Smooth muscle cell (in vitro differentiated cells): ENCODE measurements around the gene QRFPR. TPM values are rescaled to one million over a fixed set of nuclear protein-coding genes. Genes with fewer than 3 reads are reported as not detected.

Source experiments
- DNase-seq: peaks from one replicate; lab custom pipeline; 2025; ENCODE audit not compliant: unreplicated experiment; lab: John Stamatoyannopoulos, UW
- H2AFZ ChIP-seq: fragments of 200-600 bp; sonication (generic); 2 replicates; pipeline ENCODE4 v1.6.0; 2016; ENCODE audit warnings: antibody characterized with exemption, low read depth, mild to moderate bottlenecking
- H3F3A ChIP-seq: fragments of 200-600 bp; sonication (generic); 2 replicates; pipeline ENCODE4 v1.6.0; 2017; ENCODE audit warnings: antibody characterized with exemption, low read depth
- H3K27ac ChIP-seq: fragments of 200-600 bp; sonication (generic); 2 replicates; pipeline ENCODE4 v1.5.1; 2016; ENCODE audit warnings: low read depth, mild to moderate bottlenecking
- H3K27me3 ChIP-seq: fragments of 200-600 bp; sonication (generic); 2 replicates; pipeline ENCODE4 v1.6.1; 2016; ENCODE audit warnings: low read depth, mild to moderate bottlenecking
- H3K36me3 ChIP-seq: fragments of 200-600 bp; sonication (generic); 2 replicates; pipeline ENCODE4 v1.5.1; 2016; ENCODE audit warnings: low read depth
- H3K4me1 ChIP-seq: fragments of 200-600 bp; sonication (generic); 2 replicates; pipeline ENCODE4 v1.5.1; 2016; ENCODE audit warnings: low read depth
- H3K4me2 ChIP-seq: fragments of 200-600 bp; sonication (generic); 2 replicates; pipeline ENCODE4 v1.6.0; 2016; ENCODE audit warnings: mild to moderate bottlenecking
- H3K4me3 ChIP-seq: fragments of 200-600 bp; sonication (generic); 2 replicates; pipeline ENCODE4 v1.5.1; 2016; ENCODE audit warnings: mild to moderate bottlenecking
- H3K79me2 ChIP-seq: fragments of 200-600 bp; sonication (generic); 2 replicates; pipeline ENCODE4 v1.6.0; 2016; ENCODE audit warnings: low read depth, mild to moderate bottlenecking
- H3K9ac ChIP-seq: fragments of 200-600 bp; sonication (generic); 2 replicates; pipeline ENCODE4 v1.6.0; 2016; ENCODE audit warnings: low read depth
- H3K9me3 ChIP-seq: fragments of 200-600 bp; sonication (generic); replicated peaks from 2 replicates; pipeline ENCODE4 v1.5.1; 2016; ENCODE audit warnings: low read depth
- H4K20me1 ChIP-seq: fragments of 200-600 bp; sonication (generic); 2 replicates; pipeline ENCODE4 v1.6.0; 2016; ENCODE audit warnings: low read depth
- CTCF ChIP-seq: fragments of 200-600 bp; sonication (generic); IDR thresholded peaks from 2 replicates; pipeline ENCODE4 v1.5.1; 2017; ENCODE audit warnings: borderline replicate concordance, mild to moderate bottlenecking, antibody characterized with exemption; ENCODE audit not compliant: insufficient read depth, poor library complexity, severe bottlenecking
- WGBS: methylation state at CpG from one replicate; pipeline ENCODE4 v1.1.7; 2016; ENCODE audit warnings: low lambda C conversion rate; 5-methylcytosine and 5-hydroxymethylcytosine counted together
- polyA plus RNA-seq: library from polyadenylated mRNA; unstranded; fragments of >200 nt; fragmentation: Nextera tagmentation; extraction: Ambion mirVana; gene quantifications from 2 replicates; pipeline ENCODE4 v1.2.1, GENCODE V29; 2016
- total RNA-seq: library from RNA; depleted of rRNA; stranded (reverse); fragments of >200 nt; gene quantifications from 2 replicates; pipeline ENCODE4 v1.2.3, GENCODE V29; 2014

QRFPR gene
- total and polyA plus RNA-seq, 2 experiments from 2014 or later, result not detected

GRCh38 chr4:121338518-121338917, 42.3 kb downstream of the QRFPR start:
- no peaks in the 10 kb centered on the region for H3K79me2 ChIP-seq
- H3K9me3 ChIP-seq, result no peaks in the 10 kb centered on the region
- no peaks in the 10 kb centered on the region for H3K27me3 ChIP-seq
- no peak for TF ChIP-seq CTCF
- WGBS, result 88% methylated on average over 7 of the region's 7 CpGs
- H3K4me2 ChIP-seq, result no peak overlapping the region
- DNase-seq, result no peak
- no peaks in the 10 kb centered on the region for H4K20me1 ChIP-seq
- no peaks in the 10 kb centered on the region for H3K36me3 ChIP-seq
- no peak overlapping the region for H3K9ac ChIP-seq
- H3F3A ChIP-seq, result no peaks in the 10 kb centered on the region
- H2AFZ ChIP-seq, result no peak overlapping the region
- H3K4me3 ChIP-seq, result no peak overlapping the region
- peaks cover 10% of the 10 kb centered on the region for H3K4me1 ChIP-seq
- H3K27ac ChIP-seq, result no peak overlapping the region

GRCh38 chr4:121336706-121337105, 44.1 kb downstream of the QRFPR start:
- Histone ChIP-seq H4K20me1 (no peaks in the 10 kb centered on the region), H3K27me3 (no peaks in the 10 kb centered on the region), H3K79me2 (no peaks in the 10 kb centered on the region), H3K9me3 (no peaks in the 10 kb centered on the region), H3K4me1 (peaks cover 10% of the 10 kb centered on the region), H2AFZ (no peak overlapping the region), H3K4me3 (no peak overlapping the region), H3F3A (no peaks in the 10 kb centered on the region), H3K4me2 (no peak overlapping the region), H3K27ac (no peak overlapping the region), H3K9ac (no peak overlapping the region), H3K36me3 (no peaks in the 10 kb centered on the region)
- DNase-seq, result no peak
- TF ChIP-seq CTCF, result no peak
- 88% methylated on average over 2 of the region's 2 CpGs for WGBS

- no peak for TF ChIP-seq CTCF
Observed at GRCh38 chr4:121330180-121330665, 50.6 kb downstream of the QRFPR start.

GRCh38 chr4:121326597-121326996, 54.2 kb downstream of the QRFPR start:
- Histone ChIP-seq H3K79me2 (no peaks in the 10 kb centered on the region), H3K4me1 (no peaks in the 10 kb centered on the region), H3K9ac (no peak overlapping the region), H2AFZ (no peak overlapping the region), H3K36me3 (no peaks in the 10 kb centered on the region), H3K27ac (no peak overlapping the region), H3F3A (no peaks in the 10 kb centered on the region), H3K27me3 (peaks cover 19% of the 10 kb centered on the region), H3K9me3 (no peaks in the 10 kb centered on the region), H4K20me1 (no peaks in the 10 kb centered on the region), H3K4me2 (no peak overlapping the region), H3K4me3 (no peak overlapping the region)
- no peak for DNase-seq
- 65% methylated on average over 1 of the region's 1 CpG for WGBS
- no peak for TF ChIP-seq CTCF

More at GRCh38 chr4:121330180-121330665, 50.6 kb downstream of the QRFPR start:
- Histone ChIP-seq H3K79me2 (no peaks in the 10 kb centered on the region), H2AFZ (no peak overlapping the region), H3K27me3 (no peaks in the 10 kb centered on the region), H3K4me1 (no peaks in the 10 kb centered on the region), H3K27ac (no peak overlapping the region), H3K36me3 (no peaks in the 10 kb centered on the region), H3K9me3 (no peaks in the 10 kb centered on the region), H3K4me3 (no peak overlapping the region), H4K20me1 (no peaks in the 10 kb centered on the region), H3K9ac (no peak overlapping the region), H3F3A (no peaks in the 10 kb centered on the region), H3K4me2 (no peak overlapping the region)
- 78% methylated on average over 4 of the region's 4 CpGs for WGBS
- DNase-seq, result no peak
